ENCODE results near the gene SSTR3. TPM values are rescaled to one million over a fixed set of nuclear protein-coding genes. Genes with fewer than 3 reads are reported as not detected.

SSTR3 gene
- total RNA-seq, 1 experiment from 2014 or later, result 0.22 TPM

GRCh38 chr22:37224757-37225420 is 12.6 kb upstream of the SSTR3 start:
- no peaks in the 10 kb centered on the region for H3K36me3 Mint-ChIP-seq
- DNase-seq (ENCODE audit: low spot score) (no peak), ATAC-seq (no peak)
- peaks cover 5% of the 10 kb centered on the region for H3K4me1 Mint-ChIP-seq
- POLR2A ChIA-PET, result no interaction called here
- CTCF ChIA-PET, result interaction anchor here (0.8 to 2.2 kb wide), 8 partner anchors 8 to 369 kb away, joined by 3 to 21 read pairs (median 5); no protein-coding TSS in a partner anchor
- H3K4me3 Mint-ChIP-seq, result no peak overlapping the region
- H3K9me3 Mint-ChIP-seq, result peaks cover 12% of the 10 kb centered on the region
- TF ChIP-seq GABPB1 (CRISPR knock-in tag; IDR thresholded peaks at IDR 0.05) (no peak), ZNF671 (CRISPR knock-in tag; IDR thresholded peaks at IDR 0.05) (no peak), ZNF396 (CRISPR knock-in tag; IDR thresholded peaks at IDR 0.05; ENCODE audit: borderline replicate concordance) (no peak), OVOL2 (CRISPR knock-in tag; IDR thresholded peaks at IDR 0.05; ENCODE audit: borderline replicate concordance) (no peak), E2F1 (CRISPR knock-in tag; IDR thresholded peaks at IDR 0.05) (no peak), NFYB (CRISPR knock-in tag; conservative IDR thresholded peaks at IDR 0.05; ENCODE audit: low read depth) (no peak), JAZF1 (CRISPR knock-in tag; IDR thresholded peaks at IDR 0.05) (no peak), SMAD4 (CRISPR knock-in tag; IDR thresholded peaks at IDR 0.05) (no peak), PRDM15 (CRISPR knock-in tag; IDR thresholded peaks at IDR 0.05) (no peak), CREM (CRISPR knock-in tag; IDR thresholded peaks at IDR 0.05) (no peak), FOXP4 (CRISPR knock-in tag; IDR thresholded peaks at IDR 0.05) (no peak), ZNF532 (CRISPR knock-in tag; IDR thresholded peaks at IDR 0.05; ENCODE audit: borderline replicate concordance) (no peak), IRF1 (CRISPR knock-in tag; IDR thresholded peaks at IDR 0.05) (no peak)
- TF ChIP-seq, protein P1, sequence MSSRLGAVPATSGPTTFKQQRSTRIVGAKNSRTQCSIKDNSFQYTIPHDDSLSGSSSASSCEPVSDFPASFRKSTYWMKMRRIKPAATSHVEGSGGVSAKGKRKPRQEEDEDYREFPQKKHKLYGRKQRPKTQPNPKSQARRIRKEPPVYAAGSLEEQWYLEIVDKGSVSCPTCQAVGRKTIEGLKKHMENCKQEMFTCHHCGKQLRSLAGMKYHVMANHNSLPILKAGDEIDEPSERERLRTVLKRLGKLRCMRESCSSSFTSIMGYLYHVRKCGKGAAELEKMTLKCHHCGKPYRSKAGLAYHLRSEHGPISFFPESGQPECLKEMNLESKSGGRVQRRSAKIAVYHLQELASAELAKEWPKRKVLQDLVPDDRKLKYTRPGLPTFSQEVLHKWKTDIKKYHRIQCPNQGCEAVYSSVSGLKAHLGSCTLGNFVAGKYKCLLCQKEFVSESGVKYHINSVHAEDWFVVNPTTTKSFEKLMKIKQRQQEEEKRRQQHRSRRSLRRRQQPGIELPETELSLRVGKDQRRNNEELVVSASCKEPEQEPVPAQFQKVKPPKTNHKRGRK (CRISPR knock-in tag; IDR thresholded peaks at IDR 0.05; ENCODE audit: borderline replicate concordance), result no peak
- TF ChIP-seq, protein P2, sequence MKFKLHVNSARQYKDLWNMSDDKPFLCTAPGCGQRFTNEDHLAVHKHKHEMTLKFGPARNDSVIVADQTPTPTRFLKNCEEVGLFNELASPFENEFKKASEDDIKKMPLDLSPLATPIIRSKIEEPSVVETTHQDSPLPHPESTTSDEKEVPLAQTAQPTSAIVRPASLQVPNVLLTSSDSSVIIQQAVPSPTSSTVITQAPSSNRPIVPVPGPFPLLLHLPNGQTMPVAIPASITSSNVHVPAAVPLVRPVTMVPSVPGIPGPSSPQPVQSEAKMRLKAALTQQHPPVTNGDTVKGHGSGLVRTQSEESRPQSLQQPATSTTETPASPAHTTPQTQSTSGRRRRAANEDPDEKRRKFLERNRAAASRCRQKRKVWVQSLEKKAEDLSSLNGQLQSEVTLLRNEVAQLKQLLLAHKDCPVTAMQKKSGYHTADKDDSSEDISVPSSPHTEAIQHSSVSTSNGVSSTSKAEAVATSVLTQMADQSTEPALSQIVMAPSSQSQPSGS (CRISPR knock-in tag; IDR thresholded peaks at IDR 0.05; ENCODE audit: borderline replicate concordance, low read depth), result no peak
- peaks cover 10% of the 10 kb centered on the region for H3K27me3 Mint-ChIP-seq (ENCODE audit: low read depth)
- no peak overlapping the region for H3K27ac Mint-ChIP-seq

Data from WTC11 (cell line).